Nephron progenitor cell (in vitro differentiated cells): Measurements from ENCODE around the gene TPH2.
A peak's percentile ranks its signal among the peaks of the same experiment; 100 is the strongest.

Experiments
- DNase-seq: peaks from one replicate; pipeline ENCODE4 v3.0.0; 2021
- H3K27ac Mint-ChIP-seq: 2 replicates; pipeline ENCODE4 v1.8.0; 2021; ENCODE audit warnings: mild to moderate bottlenecking, moderate library complexity, mixed read lengths
- H3K27me3 Mint-ChIP-seq: 2 replicates; pipeline ENCODE4 v1.8.0; 2021; ENCODE audit warnings: mild to moderate bottlenecking, low read depth, mixed read lengths; ENCODE audit not compliant: poor library complexity
- H3K36me3 Mint-ChIP-seq: 2 replicates; pipeline ENCODE4 v1.8.0; 2021; ENCODE audit warnings: low read depth, mixed read lengths
- H3K4me1 Mint-ChIP-seq: 2 replicates; pipeline ENCODE4 v1.8.0; 2021; ENCODE audit warnings: mixed read lengths
- H3K4me3 Mint-ChIP-seq: 2 replicates; pipeline ENCODE4 v1.8.0; 2021; ENCODE audit warnings: mild to moderate bottlenecking, moderate library complexity, mixed read lengths
- H3K9me3 Mint-ChIP-seq: 2 replicates; pipeline ENCODE4 v1.8.0; 2021; ENCODE audit warnings: mild to moderate bottlenecking, moderate library complexity, mixed read lengths
- CTCF ChIP-seq: fragments of 200-600 bp; sonication (generic); IDR thresholded peaks from 2 replicates; pipeline ENCODE4 v1.5.0; 2021; ENCODE audit warnings: antibody characterized with exemption

The TPH2 gene

GRCh38 chr12:71954083-71954778 is 15.6 kb downstream of the TPH2 start:
- H3K27ac Mint-ChIP-seq = no peak overlapping the region
- no peak overlapping the region for H3K4me3 Mint-ChIP-seq
- H3K36me3 Mint-ChIP-seq = no peaks in the 10 kb centered on the region

GRCh38 chr12:71954861-71955260 is 16.2 kb downstream of the TPH2 start:
- no peak overlapping the region for H3K4me3 Mint-ChIP-seq

More at GRCh38 chr12:71954083-71954778, 15.6 kb downstream of the TPH2 start:
- TF ChIP-seq CTCF = no peak
- Mint-ChIP-seq H3K4me1 (peaks cover 22% of the 10 kb centered on the region), H3K9me3 (no peaks in the 10 kb centered on the region), H3K27me3 (peaks cover 5% of the 10 kb centered on the region)
- DNase-seq = no peak

GRCh38 chr12:71955970-71956369 is 17.3 kb downstream of the TPH2 start:
- peaks cover 2% of the 10 kb centered on the region for H3K27me3 Mint-ChIP-seq
- TF ChIP-seq CTCF = no peak
- H3K36me3 Mint-ChIP-seq = no peaks in the 10 kb centered on the region
- H3K9me3 Mint-ChIP-seq = no peaks in the 10 kb centered on the region
- no peak for DNase-seq
- H3K27ac Mint-ChIP-seq = no peak overlapping the region
- H3K4me1 Mint-ChIP-seq = peaks cover 25% of the 10 kb centered on the region
- H3K4me3 Mint-ChIP-seq = no peak overlapping the region

More at GRCh38 chr12:71954861-71955260, 16.2 kb downstream of the TPH2 start:
- Mint-ChIP-seq H3K4me1 (peaks cover 25% of the 10 kb centered on the region), H3K27me3 (peaks cover 5% of the 10 kb centered on the region), H3K27ac (no peak overlapping the region), H3K9me3 (no peaks in the 10 kb centered on the region), H3K36me3 (no peaks in the 10 kb centered on the region)
- TF ChIP-seq CTCF = no peak
- no peak for DNase-seq

GRCh38 chr12:71958056-71958455 is 19.4 kb downstream of the TPH2 start:
- no peaks in the 10 kb centered on the region for H3K36me3 Mint-ChIP-seq
- no peak overlapping the region for H3K4me3 Mint-ChIP-seq
- DNase-seq = no peak
- H3K4me1 Mint-ChIP-seq = peaks cover 25% of the 10 kb centered on the region
- TF ChIP-seq CTCF = no peak
- H3K9me3 Mint-ChIP-seq = no peaks in the 10 kb centered on the region
- no peaks in the 10 kb centered on the region for H3K27me3 Mint-ChIP-seq
- H3K27ac Mint-ChIP-seq = no peak overlapping the region

- Mint-ChIP-seq H3K4me3 (no peak overlapping the region), H3K27ac (peak overlapping the region; percentile 55), H3K36me3 (no peaks in the 10 kb centered on the region), H3K27me3 (no peaks in the 10 kb centered on the region), H3K9me3 (no peaks in the 10 kb centered on the region), H3K4me1 (peaks cover 24% of the 10 kb centered on the region)
- DNase-seq = no peak
- TF ChIP-seq CTCF = no peak
Observed at GRCh38 chr12:71958457-71958856, 19.8 kb downstream of the TPH2 start.

GRCh38 chr12:71958993-71959578 is 20.4 kb downstream of the TPH2 start:
- Mint-ChIP-seq H3K9me3 (no peaks in the 10 kb centered on the region), H3K4me3 (no peak overlapping the region), H3K27ac (no peak overlapping the region), H3K4me1 (peaks cover 18% of the 10 kb centered on the region), H3K27me3 (no peaks in the 10 kb centered on the region), H3K36me3 (no peaks in the 10 kb centered on the region)
- no peak for DNase-seq
- no peak for TF ChIP-seq CTCF
